GM11168 (cell line): ENCODE data around the gene SULF2.
"Not testable (repeated sequence)": the region's sequence is repeated elsewhere in the genome, so short reads cannot be mapped to it uniquely, and the experiment has no call there.

ENCODE experiments used
- in situ Hi-C: fragments of 300-500 bp; cut with MboI; formaldehyde crosslinking; loops from one replicate; pipeline ENCODE4 v1.12.0; 2022; ENCODE audit warnings: low sequenced_read_pairs; ENCODE audit not compliant: unreplicated experiment

Gene SULF2

DNA sequence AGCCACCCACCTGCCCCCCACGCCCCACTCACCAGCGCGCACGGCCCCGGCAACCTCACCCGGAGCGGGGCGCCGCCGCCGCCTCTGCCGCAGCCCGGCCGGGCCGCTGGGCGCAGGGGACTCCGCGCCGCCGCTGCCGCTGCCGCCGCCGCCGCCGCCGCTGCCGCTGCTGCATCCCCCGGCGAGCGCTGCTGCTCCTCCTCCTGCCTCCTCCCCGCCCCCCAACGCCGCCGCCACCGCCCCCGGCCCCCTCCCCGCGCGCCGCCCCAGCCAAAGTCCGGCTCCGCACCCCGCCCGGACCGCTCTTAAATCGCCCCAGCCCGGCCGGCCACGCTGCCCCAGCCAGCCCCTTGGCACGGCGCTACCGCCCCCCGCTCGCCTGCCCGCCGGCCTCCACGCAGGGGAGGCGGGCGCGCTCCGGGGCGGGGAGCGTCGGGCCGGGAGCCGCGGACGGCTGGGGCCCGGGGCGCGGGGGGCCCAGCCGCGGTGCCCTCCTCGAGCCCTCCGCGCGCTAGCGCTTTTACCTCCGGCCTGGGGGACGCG, at the start of gene SULF2:
Gene SULF2, minus strand, starts transcription at position 171 of the 543 bp plus-strand sequence. CDS start 28,118 bp downstream, outside the sequence.
- in situ Hi-C loops = loop anchor here (25.0 kb wide), 1 partner anchor 827 kb away; no protein-coding TSS in a partner anchor

DNA sequence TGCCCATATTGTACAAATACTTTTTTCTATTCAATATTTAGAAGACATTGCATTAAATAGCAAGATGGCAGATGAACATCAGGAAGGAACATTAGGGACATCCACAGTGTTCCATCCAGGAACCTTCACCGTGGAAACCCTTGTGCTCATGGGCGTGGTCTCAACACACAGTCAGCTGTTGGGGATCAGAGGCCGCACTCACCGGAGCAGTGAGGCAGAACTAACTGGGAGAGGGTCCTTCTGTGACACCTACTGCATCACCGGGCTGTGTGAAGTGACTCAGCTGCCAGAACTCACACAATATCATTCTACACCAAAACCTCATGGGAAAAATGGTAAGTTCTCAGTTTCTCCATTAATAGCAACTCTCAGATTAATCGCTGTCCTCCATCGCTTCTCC, 46.4 kb upstream of the SULF2 start:
- in situ Hi-C loops = not testable (repeated sequence)

GRCh38 chr20:47826716-47827115, 41.4 kb upstream of the SULF2 start:
- in situ Hi-C loops = not testable (repeated sequence)

GRCh38 chr20:47826006-47826405, 40.7 kb upstream of the SULF2 start:
- in situ Hi-C loops = not testable (repeated sequence)

GRCh38 chr20:47825011-47825762, 39.9 kb upstream of the SULF2 start:
- in situ Hi-C loops = no loop called here

DNA sequence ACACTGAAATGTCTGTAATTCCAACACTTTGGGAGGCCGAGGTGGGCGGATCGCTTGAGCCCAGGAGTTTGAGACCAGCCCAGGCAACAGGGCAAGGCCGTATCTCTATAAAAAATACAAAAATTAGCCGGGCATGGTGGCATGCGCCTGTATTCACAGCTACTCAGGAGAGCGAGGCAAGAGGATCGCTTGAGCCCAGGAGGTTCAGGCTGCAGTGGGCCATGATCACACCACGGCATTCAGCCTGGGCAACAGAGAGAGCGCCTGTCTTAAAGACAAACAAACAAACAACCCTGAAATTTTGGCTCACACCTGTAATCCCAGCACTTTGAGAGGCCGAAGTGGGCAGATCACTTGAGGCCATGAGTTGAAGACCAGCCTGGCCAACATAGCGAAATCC, 38.7 kb upstream of the SULF2 start:
- in situ Hi-C loops = not testable (repeated sequence)

GRCh38 chr20:47821481-47822100, 36.3 kb upstream of the SULF2 start:
- in situ Hi-C loops = no loop called here

DNA sequence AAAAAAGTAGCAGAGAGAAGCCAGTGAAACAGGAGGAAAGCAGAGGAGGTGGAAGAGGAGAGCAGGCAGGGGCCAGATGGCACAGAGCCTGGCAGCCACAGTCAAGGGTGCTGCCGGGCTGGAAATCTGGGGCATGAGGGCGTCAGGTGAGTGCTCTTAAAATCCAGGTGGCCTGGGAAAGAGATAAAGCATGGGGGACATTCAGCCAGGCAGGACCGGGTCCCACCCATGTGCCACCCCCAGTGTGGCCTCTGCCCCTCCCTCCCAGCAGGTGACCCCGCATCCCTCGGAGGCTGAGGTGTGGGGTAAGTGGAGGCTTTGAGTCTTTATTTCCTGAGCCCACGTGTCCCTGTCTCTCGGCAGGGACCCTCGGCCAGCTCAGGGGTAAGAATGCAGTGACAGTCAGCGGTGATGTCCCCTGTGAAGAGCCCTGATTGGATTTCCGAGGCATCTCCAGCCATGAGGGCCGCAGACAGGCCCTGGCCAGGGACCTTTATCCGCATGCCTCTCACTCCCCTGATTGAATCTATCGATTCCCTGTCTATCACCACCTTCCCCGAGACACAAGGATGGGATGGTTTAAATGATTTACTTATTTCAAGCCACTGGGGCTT, 33.8 kb upstream of the SULF2 start:
- in situ Hi-C loops = no loop called here

- in situ Hi-C loops = no loop called here
These were observed 33.2 kb upstream of the SULF2 start for GRCh38 chr20:47818466-47818865.

GRCh38 chr20:47818016-47818415, 32.7 kb upstream of the SULF2 start:
- in situ Hi-C loops = no loop called here

GRCh38 chr20:47817573-47817972, 32.3 kb upstream of the SULF2 start:
- in situ Hi-C loops = no loop called here

GRCh38 chr20:47816487-47817451, 31.5 kb upstream of the SULF2 start:
- in situ Hi-C loops = no loop called here

- in situ Hi-C loops = no loop called here
These were observed 30.6 kb upstream of the SULF2 start for GRCh38 chr20:47815866-47816265.

DNA sequence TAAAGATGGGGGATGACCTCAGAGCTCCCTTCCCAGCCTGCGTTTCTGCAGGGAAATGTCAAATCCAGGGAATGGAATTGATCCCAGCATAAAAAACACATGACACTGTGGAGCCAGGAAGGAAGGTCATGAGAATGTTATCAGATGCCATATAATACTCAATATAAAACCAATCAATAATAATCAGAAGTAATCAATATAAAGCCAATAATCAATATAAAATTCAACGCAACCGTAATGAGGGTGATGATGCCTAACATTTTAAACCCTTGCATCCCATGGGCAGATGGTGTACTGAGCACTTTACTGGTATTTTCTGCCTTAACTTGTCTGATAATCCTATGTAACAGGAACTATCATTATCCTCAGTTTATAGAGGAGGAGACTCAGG, 30.1 kb upstream of the SULF2 start:
- in situ Hi-C loops = no loop called here

- in situ Hi-C loops = no loop called here
These were observed 29.5 kb upstream of the SULF2 start for GRCh38 chr20:47814632-47815415.

- in situ Hi-C loops = no loop called here
These were observed 25.6 kb upstream of the SULF2 start for GRCh38 chr20:47810721-47811347.

DNA sequence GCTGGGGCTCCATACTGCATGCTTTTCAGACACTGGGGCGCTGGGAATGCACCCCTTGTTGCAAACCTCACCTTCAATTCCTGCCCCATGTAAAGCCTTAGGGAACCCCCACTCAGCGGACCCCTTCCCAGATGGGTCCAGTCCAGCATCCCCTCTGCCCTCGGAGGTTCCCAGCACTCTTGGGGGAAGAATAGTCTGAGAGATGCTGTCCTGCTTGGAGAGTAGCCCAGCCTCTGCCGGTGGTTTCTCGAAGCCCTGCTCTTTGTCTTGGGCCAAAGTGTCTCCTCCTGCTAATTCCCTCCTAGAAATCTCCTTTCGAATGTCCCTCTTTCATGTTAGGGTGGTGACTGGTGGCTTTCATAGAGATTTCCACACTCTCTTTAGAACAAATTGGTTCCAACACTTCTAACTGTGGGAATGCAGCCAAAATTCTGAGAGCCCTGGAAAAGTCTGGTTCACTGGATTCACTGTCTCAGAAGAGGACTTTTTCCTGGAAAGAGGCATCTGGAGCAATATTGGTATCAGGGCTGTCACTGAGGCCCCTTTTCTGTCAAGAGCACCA, 24.9 kb upstream of the SULF2 start:
- in situ Hi-C loops = no loop called here

DNA sequence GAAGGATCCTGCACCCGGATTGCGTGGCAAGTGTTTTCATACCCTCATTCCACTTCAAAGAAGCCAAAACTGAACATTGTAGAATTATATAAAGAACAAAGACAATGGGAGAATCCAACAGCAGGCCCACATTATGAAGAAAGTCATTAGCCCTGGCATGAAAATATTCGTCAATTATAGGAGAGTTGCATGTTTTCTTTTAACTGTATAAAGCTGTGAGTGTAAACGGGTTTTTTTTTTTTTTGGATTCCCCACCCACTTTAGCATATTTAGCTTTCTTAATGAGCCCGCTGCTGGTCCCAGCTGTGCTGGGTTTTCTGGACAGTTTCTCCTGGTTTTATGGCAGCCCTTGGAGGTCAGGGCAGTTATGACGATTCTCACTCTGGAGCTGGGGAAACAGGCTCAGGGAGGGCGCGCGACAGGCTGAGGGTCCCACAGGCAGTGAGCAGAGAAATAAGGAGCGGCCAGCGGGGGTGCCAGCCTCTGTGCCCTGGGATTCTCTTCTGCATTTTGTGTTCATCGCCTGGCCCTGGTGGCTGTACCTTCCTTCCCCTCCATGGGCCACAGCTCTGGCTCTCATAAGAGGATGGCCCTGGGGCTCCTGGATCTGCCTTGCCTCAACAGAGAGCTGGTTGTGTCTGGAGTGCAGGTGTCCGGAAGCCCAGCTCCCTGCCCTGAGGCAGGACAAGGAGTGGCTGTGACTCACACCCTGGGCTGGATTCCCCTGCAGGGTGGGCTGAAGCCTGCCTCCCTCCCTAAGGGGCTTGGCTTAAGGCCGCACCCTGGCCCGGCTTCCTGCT, 24.1 kb upstream of the SULF2 start:
- in situ Hi-C loops = no loop called here
